ENCODE results near the gene PHRF1. TPM values are rescaled to one million over a fixed set of nuclear protein-coding genes. Genes with fewer than 3 reads are reported as not detected.

The PHRF1 gene
- total and polyA plus RNA-seq, 9 donors, result 13.1 to 23.1 (median 20.1) TPM

- 88% methylated on average over 18 of the region's 20 CpGs for WGBS (ENCODE audit: insufficient coverage)
- H3K4me3 ChIP-seq (ENCODE audit: low read length), result no peak overlapping the region
These were observed 37.7 kb upstream of the PHRF1 start for GRCh38 chr11:538431-539051.

GRCh38 chr11:539971-540481, 36.2 kb upstream of the PHRF1 start:
- H3K4me3 ChIP-seq (ENCODE audit: low read length), result no peak overlapping the region
- no peak overlapping the region for H3K27ac ChIP-seq (ENCODE audit: low read length)
- H3K27me3 ChIP-seq (ENCODE audit: control insufficient read depth, insufficient read depth, low read length), result peaks cover 37% of the 10 kb centered on the region
- no peaks in the 10 kb centered on the region for H3K9me3 ChIP-seq (replicated peaks; ENCODE audit: control insufficient read depth, low read depth, low read length)
- DNase-seq, result no peak
- peaks cover 24% of the 10 kb centered on the region for H3K4me1 ChIP-seq (ENCODE audit: control insufficient read depth, insufficient read depth, low read length)
- no peaks in the 10 kb centered on the region for H3K36me3 ChIP-seq (ENCODE audit: control insufficient read depth, insufficient read depth, low read length)
- WGBS (ENCODE audit: insufficient coverage), result 71% methylated on average over 8 of the region's 8 CpGs

More at GRCh38 chr11:538431-539051, 37.7 kb upstream of the PHRF1 start:
- no peak overlapping the region for H3K27ac ChIP-seq (ENCODE audit: low read length)
- peaks cover 37% of the 10 kb centered on the region for H3K4me1 ChIP-seq (ENCODE audit: control insufficient read depth, insufficient read depth, low read length)
- no peaks in the 10 kb centered on the region for H3K9me3 ChIP-seq (replicated peaks; ENCODE audit: control insufficient read depth, low read depth, low read length)
- H3K36me3 ChIP-seq (ENCODE audit: control insufficient read depth, insufficient read depth, low read length), result peaks cover 4% of the 10 kb centered on the region
- H3K27me3 ChIP-seq (ENCODE audit: control insufficient read depth, insufficient read depth, low read length), result peaks cover 37% of the 10 kb centered on the region
- DNase-seq, result no peak

- Histone ChIP-seq H3K27me3 (ENCODE audit: control insufficient read depth, insufficient read depth, low read length) (peaks cover 37% of the 10 kb centered on the region), H3K4me3 (ENCODE audit: low read length) (no peak overlapping the region), H3K27ac (ENCODE audit: low read length) (no peak overlapping the region), H3K9me3 (replicated peaks; ENCODE audit: control insufficient read depth, low read depth, low read length) (no peaks in the 10 kb centered on the region), H3K36me3 (ENCODE audit: control insufficient read depth, insufficient read depth, low read length) (no peaks in the 10 kb centered on the region), H3K4me1 (ENCODE audit: control insufficient read depth, insufficient read depth, low read length) (peaks cover 24% of the 10 kb centered on the region)
- DNase-seq, result no peak
- 63% methylated on average over 14 of the region's 23 CpGs for WGBS (ENCODE audit: insufficient coverage)
These were observed 35.5 kb upstream of the PHRF1 start for GRCh38 chr11:540583-541432.

GRCh38 chr11:541433-541885, 34.8 kb upstream of the PHRF1 start:
- Histone ChIP-seq H3K36me3 (ENCODE audit: control insufficient read depth, insufficient read depth, low read length) (no peaks in the 10 kb centered on the region), H3K4me3 (ENCODE audit: low read length) (no peak overlapping the region), H3K27ac (ENCODE audit: low read length) (no peak overlapping the region), H3K4me1 (ENCODE audit: control insufficient read depth, insufficient read depth, low read length) (peaks cover 19% of the 10 kb centered on the region), H3K27me3 (ENCODE audit: control insufficient read depth, insufficient read depth, low read length) (peaks cover 32% of the 10 kb centered on the region), H3K9me3 (replicated peaks; ENCODE audit: control insufficient read depth, low read depth, low read length) (no peaks in the 10 kb centered on the region)
- DNase-seq, result no peak
- 79% methylated on average over 16 of the region's 20 CpGs for WGBS (ENCODE audit: insufficient coverage)

GRCh38 chr11:544817-545166, 31.5 kb upstream of the PHRF1 start:
- Histone ChIP-seq H3K36me3 (ENCODE audit: control insufficient read depth, insufficient read depth, low read length) (no peaks in the 10 kb centered on the region), H3K4me1 (ENCODE audit: control insufficient read depth, insufficient read depth, low read length) (no peaks in the 10 kb centered on the region), H3K27ac (ENCODE audit: low read length) (no peak overlapping the region), H3K9me3 (replicated peaks; ENCODE audit: control insufficient read depth, low read depth, low read length) (no peaks in the 10 kb centered on the region), H3K4me3 (ENCODE audit: low read length) (no peak overlapping the region), H3K27me3 (ENCODE audit: control insufficient read depth, insufficient read depth, low read length) (peaks cover 3% of the 10 kb centered on the region)
- 78% methylated on average over 4 of the region's 5 CpGs for WGBS (ENCODE audit: insufficient coverage)
- no peak for DNase-seq

GRCh38 chr11:545171-545570, 31.1 kb upstream of the PHRF1 start:
- Histone ChIP-seq H3K9me3 (replicated peaks; ENCODE audit: control insufficient read depth, low read depth, low read length) (no peaks in the 10 kb centered on the region), H3K4me1 (ENCODE audit: control insufficient read depth, insufficient read depth, low read length) (no peaks in the 10 kb centered on the region), H3K27ac (ENCODE audit: low read length) (no peak overlapping the region), H3K27me3 (ENCODE audit: control insufficient read depth, insufficient read depth, low read length) (no peaks in the 10 kb centered on the region), H3K4me3 (ENCODE audit: low read length) (no peak overlapping the region), H3K36me3 (ENCODE audit: control insufficient read depth, insufficient read depth, low read length) (no peaks in the 10 kb centered on the region)
- WGBS (ENCODE audit: insufficient coverage), result 84% methylated on average over 11 of the region's 11 CpGs
- DNase-seq, result no peak

GRCh38 chr11:548700-549603, 27.3 kb upstream of the PHRF1 start:
- Histone ChIP-seq H3K36me3 (ENCODE audit: control insufficient read depth, insufficient read depth, low read length) (no peaks in the 10 kb centered on the region), H3K27me3 (ENCODE audit: control insufficient read depth, insufficient read depth, low read length) (peaks cover 15% of the 10 kb centered on the region), H3K9me3 (replicated peaks; ENCODE audit: control insufficient read depth, low read depth, low read length) (no peaks in the 10 kb centered on the region), H3K27ac (ENCODE audit: low read length) (no peak overlapping the region), H3K4me1 (ENCODE audit: control insufficient read depth, insufficient read depth, low read length) (no peaks in the 10 kb centered on the region), H3K4me3 (ENCODE audit: low read length) (no peak overlapping the region)
- 62% methylated on average over 32 of the region's 32 CpGs for WGBS (ENCODE audit: insufficient coverage)
- DNase-seq, result no peak

GRCh38 chr11:550021-550745, 26.1 kb upstream of the PHRF1 start:
- no peaks in the 10 kb centered on the region for H3K9me3 ChIP-seq (replicated peaks; ENCODE audit: control insufficient read depth, low read depth, low read length)
- no peak for DNase-seq
- H3K27ac ChIP-seq (ENCODE audit: low read length), result no peak overlapping the region
- H3K4me1 ChIP-seq (ENCODE audit: control insufficient read depth, insufficient read depth, low read length), result peaks cover 6% of the 10 kb centered on the region
- H3K36me3 ChIP-seq (ENCODE audit: control insufficient read depth, insufficient read depth, low read length), result no peaks in the 10 kb centered on the region
- WGBS (ENCODE audit: insufficient coverage), result 92% methylated on average over 25 of the region's 25 CpGs
- H3K27me3 ChIP-seq (ENCODE audit: control insufficient read depth, insufficient read depth, low read length), result peaks cover 26% of the 10 kb centered on the region
- H3K4me3 ChIP-seq (ENCODE audit: low read length), result no peak overlapping the region

- Histone ChIP-seq H3K4me3 (ENCODE audit: low read length) (no peak overlapping the region), H3K4me1 (ENCODE audit: control insufficient read depth, insufficient read depth, low read length) (peaks cover 6% of the 10 kb centered on the region), H3K27me3 (ENCODE audit: control insufficient read depth, insufficient read depth, low read length) (peaks cover 31% of the 10 kb centered on the region), H3K27ac (ENCODE audit: low read length) (no peak overlapping the region), H3K9me3 (replicated peaks; ENCODE audit: control insufficient read depth, low read depth, low read length) (no peaks in the 10 kb centered on the region), H3K36me3 (ENCODE audit: control insufficient read depth, insufficient read depth, low read length) (no peaks in the 10 kb centered on the region)
- DNase-seq, result no peak
- WGBS (ENCODE audit: insufficient coverage), result 89% methylated on average over 3 of the region's 5 CpGs
These were observed 25.6 kb upstream of the PHRF1 start for GRCh38 chr11:550746-551085.

Data from muscle of leg (tissue), 11 donors.